ENCODE measurements around the gene PNLIPRP1.

Gene PNLIPRP1

GRCh38 chr10:116590590-116591444, at the start of gene PNLIPRP1:
TSS of gene PNLIPRP1 (plus strand) at chr10:116590959. CDS start at chr10:116591130, 171 bp downstream.
- H3K4me3 ChIP-seq (ENCODE audit: low read length), result no peak within 1 kb of the TSS
- no peak within 1 kb of the TSS for H3K27ac ChIP-seq (ENCODE audit: low read depth, low read length)
- no peaks in the 10 kb centered on the region for H3K4me1 ChIP-seq (ENCODE audit: control insufficient read depth, insufficient read depth, low read length)
- no peaks in the 10 kb centered on the region for H3K27me3 ChIP-seq (ENCODE audit: control insufficient read depth, insufficient read depth, low read length)
- no peaks in the 10 kb centered on the region for H3K36me3 ChIP-seq (ENCODE audit: control insufficient read depth, insufficient read depth, low read length)
- H3K9ac ChIP-seq (ENCODE audit: low read length), result no peak within 1 kb of the TSS

- Histone ChIP-seq H3K27me3 (ENCODE audit: control insufficient read depth, insufficient read depth, low read length) (no peaks in the 10 kb centered on the region), H3K27ac (ENCODE audit: low read depth, low read length) (no peak overlapping the region), H3K4me1 (ENCODE audit: control insufficient read depth, insufficient read depth, low read length) (no peaks in the 10 kb centered on the region), H3K36me3 (ENCODE audit: control insufficient read depth, insufficient read depth, low read length) (no peaks in the 10 kb centered on the region), H3K4me3 (ENCODE audit: low read length) (no peak overlapping the region), H3K9ac (ENCODE audit: low read length) (no peak overlapping the region)
Observed at GRCh38 chr10:116542007-116542677, 48.6 kb upstream of the PNLIPRP1 start.

- H3K36me3 ChIP-seq (ENCODE audit: control insufficient read depth, insufficient read depth, low read length), result no peaks in the 10 kb centered on the region
- H3K4me1 ChIP-seq (ENCODE audit: control insufficient read depth, insufficient read depth, low read length), result no peaks in the 10 kb centered on the region
- H3K27ac ChIP-seq (ENCODE audit: low read depth, low read length), result no peak overlapping the region
- H3K4me3 ChIP-seq (ENCODE audit: low read length), result no peak overlapping the region
- H3K9ac ChIP-seq (ENCODE audit: low read length), result no peak overlapping the region
- no peaks in the 10 kb centered on the region for H3K27me3 ChIP-seq (ENCODE audit: control insufficient read depth, insufficient read depth, low read length)
Observed at GRCh38 chr10:116545122-116545521, 45.6 kb upstream of the PNLIPRP1 start.

- Histone ChIP-seq H3K36me3 (ENCODE audit: control insufficient read depth, insufficient read depth, low read length) (no peaks in the 10 kb centered on the region), H3K9ac (ENCODE audit: low read length) (no peak within 1 kb of the TSS), H3K4me1 (ENCODE audit: control insufficient read depth, insufficient read depth, low read length) (no peaks in the 10 kb centered on the region), H3K4me3 (ENCODE audit: low read length) (no peak within 1 kb of the TSS), H3K27me3 (ENCODE audit: control insufficient read depth, insufficient read depth, low read length) (no peaks in the 10 kb centered on the region), H3K27ac (ENCODE audit: low read depth, low read length) (no peak within 1 kb of the TSS)
Observed at GRCh38 chr10:116545756-116546155, 45.0 kb upstream of the PNLIPRP1 start, which contains the start of gene PNLIP. TSS of gene PNLIP (plus strand) at chr10:116545931. CDS start at chr10:116546093, 162 bp downstream.

GRCh38 chr10:116548301-116548700, 42.5 kb upstream of the PNLIPRP1 start:
- H3K36me3 ChIP-seq (ENCODE audit: control insufficient read depth, insufficient read depth, low read length), result no peaks in the 10 kb centered on the region
- no peak overlapping the region for H3K27ac ChIP-seq (ENCODE audit: low read depth, low read length)
- no peak overlapping the region for H3K4me3 ChIP-seq (ENCODE audit: low read length)
- H3K4me1 ChIP-seq (ENCODE audit: control insufficient read depth, insufficient read depth, low read length), result no peaks in the 10 kb centered on the region
- no peak overlapping the region for H3K9ac ChIP-seq (ENCODE audit: low read length)
- H3K27me3 ChIP-seq (ENCODE audit: control insufficient read depth, insufficient read depth, low read length), result no peaks in the 10 kb centered on the region

GRCh38 chr10:116553378-116553980, 37.3 kb upstream of the PNLIPRP1 start:
- Histone ChIP-seq H3K4me1 (ENCODE audit: control insufficient read depth, insufficient read depth, low read length) (no peaks in the 10 kb centered on the region), H3K4me3 (ENCODE audit: low read length) (no peak overlapping the region), H3K27me3 (ENCODE audit: control insufficient read depth, insufficient read depth, low read length) (no peaks in the 10 kb centered on the region), H3K9ac (ENCODE audit: low read length) (no peak overlapping the region), H3K36me3 (ENCODE audit: control insufficient read depth, insufficient read depth, low read length) (no peaks in the 10 kb centered on the region), H3K27ac (ENCODE audit: low read depth, low read length) (no peak overlapping the region)

- Histone ChIP-seq H3K4me3 (ENCODE audit: low read length) (no peak overlapping the region), H3K27me3 (ENCODE audit: control insufficient read depth, insufficient read depth, low read length) (no peaks in the 10 kb centered on the region), H3K9ac (ENCODE audit: low read length) (no peak overlapping the region), H3K4me1 (ENCODE audit: control insufficient read depth, insufficient read depth, low read length) (no peaks in the 10 kb centered on the region), H3K36me3 (ENCODE audit: control insufficient read depth, insufficient read depth, low read length) (no peaks in the 10 kb centered on the region), H3K27ac (ENCODE audit: low read depth, low read length) (no peak overlapping the region)
Observed at GRCh38 chr10:116554628-116555027, 36.1 kb upstream of the PNLIPRP1 start.

GRCh38 chr10:116555880-116556279, 34.9 kb upstream of the PNLIPRP1 start:
- H3K4me3 ChIP-seq (ENCODE audit: low read length), result no peak overlapping the region
- H3K27me3 ChIP-seq (ENCODE audit: control insufficient read depth, insufficient read depth, low read length), result no peaks in the 10 kb centered on the region
- H3K27ac ChIP-seq (ENCODE audit: low read depth, low read length), result no peak overlapping the region
- no peak overlapping the region for H3K9ac ChIP-seq (ENCODE audit: low read length)
- no peaks in the 10 kb centered on the region for H3K36me3 ChIP-seq (ENCODE audit: control insufficient read depth, insufficient read depth, low read length)
- no peaks in the 10 kb centered on the region for H3K4me1 ChIP-seq (ENCODE audit: control insufficient read depth, insufficient read depth, low read length)

- Histone ChIP-seq H3K36me3 (ENCODE audit: control insufficient read depth, insufficient read depth, low read length) (no peaks in the 10 kb centered on the region), H3K27ac (ENCODE audit: low read depth, low read length) (no peak overlapping the region), H3K4me1 (ENCODE audit: control insufficient read depth, insufficient read depth, low read length) (no peaks in the 10 kb centered on the region), H3K9ac (ENCODE audit: low read length) (no peak overlapping the region), H3K4me3 (ENCODE audit: low read length) (no peak overlapping the region), H3K27me3 (ENCODE audit: control insufficient read depth, insufficient read depth, low read length) (no peaks in the 10 kb centered on the region)
Observed at GRCh38 chr10:116557305-116557880, 33.4 kb upstream of the PNLIPRP1 start.

- Histone ChIP-seq H3K27me3 (ENCODE audit: control insufficient read depth, insufficient read depth, low read length) (no peaks in the 10 kb centered on the region), H3K27ac (ENCODE audit: low read depth, low read length) (no peak overlapping the region), H3K4me1 (ENCODE audit: control insufficient read depth, insufficient read depth, low read length) (no peaks in the 10 kb centered on the region), H3K9ac (ENCODE audit: low read length) (no peak overlapping the region), H3K4me3 (ENCODE audit: low read length) (no peak overlapping the region), H3K36me3 (ENCODE audit: control insufficient read depth, insufficient read depth, low read length) (no peaks in the 10 kb centered on the region)
Observed at GRCh38 chr10:116565534-116565933, 25.2 kb upstream of the PNLIPRP1 start.

GRCh38 chr10:116566932-116567331, 23.8 kb upstream of the PNLIPRP1 start:
- no peak overlapping the region for H3K9ac ChIP-seq (ENCODE audit: low read length)
- no peaks in the 10 kb centered on the region for H3K4me1 ChIP-seq (ENCODE audit: control insufficient read depth, insufficient read depth, low read length)
- H3K36me3 ChIP-seq (ENCODE audit: control insufficient read depth, insufficient read depth, low read length), result no peaks in the 10 kb centered on the region
- no peaks in the 10 kb centered on the region for H3K27me3 ChIP-seq (ENCODE audit: control insufficient read depth, insufficient read depth, low read length)
- no peak overlapping the region for H3K27ac ChIP-seq (ENCODE audit: low read depth, low read length)
- no peak overlapping the region for H3K4me3 ChIP-seq (ENCODE audit: low read length)

- Histone ChIP-seq H3K27me3 (ENCODE audit: control insufficient read depth, insufficient read depth, low read length) (no peaks in the 10 kb centered on the region), H3K4me1 (ENCODE audit: control insufficient read depth, insufficient read depth, low read length) (no peaks in the 10 kb centered on the region), H3K9ac (ENCODE audit: low read length) (no peak overlapping the region), H3K36me3 (ENCODE audit: control insufficient read depth, insufficient read depth, low read length) (no peaks in the 10 kb centered on the region), H3K4me3 (ENCODE audit: low read length) (no peak overlapping the region), H3K27ac (ENCODE audit: low read depth, low read length) (no peak overlapping the region)
Observed at GRCh38 chr10:116567335-116567734, 23.4 kb upstream of the PNLIPRP1 start.
